Gastroesophageal sphincter (tissue), 3 donors: ENCODE results near the gene KIAA1755.

Experiments used
- CTCF ChIP-seq, 4 experiments: fragments of 200-600 bp in 2 of 4; fragments of 450-650 bp in 2 of 4; sonication (generic) in 1 of 4; IDR thresholded peaks; one replicate each; pipeline ENCODE4 v1.5.1; 2017 to 2019; ENCODE audit warnings: antibody characterized with exemption in 4 of 4, mild to moderate bottlenecking in 2 of 4, moderate library complexity in 2 of 4
- POLR2A ChIP-seq, 2 donors: fragments of 450-650 bp; IDR thresholded peaks; one replicate each; pipeline ENCODE4 v1.6.1; 2017; ENCODE audit warnings: antibody characterized with exemption in 2 of 2, mild to moderate bottlenecking in 2 of 2, moderate library complexity in 1 of 2

DNA sequence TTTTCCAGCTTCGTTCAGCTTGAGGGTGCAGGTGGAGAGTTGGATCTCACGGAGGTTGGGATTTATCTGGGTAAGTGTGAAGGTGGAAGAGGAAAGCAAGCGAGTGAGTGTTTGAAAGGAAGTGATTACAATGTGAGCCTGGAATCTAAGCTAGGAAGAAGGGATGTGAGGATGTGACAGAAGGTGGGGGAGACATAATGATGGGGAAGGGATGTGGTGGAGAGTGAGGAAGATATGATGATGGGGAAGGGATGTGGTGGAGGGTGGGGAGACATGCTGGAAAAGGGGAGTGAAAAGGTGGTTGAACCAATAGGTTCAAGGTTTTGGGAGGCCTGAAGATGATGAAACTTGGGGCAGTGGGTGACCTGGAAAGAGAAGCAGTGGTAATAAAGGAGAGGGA is 23.2 kb downstream of the KIAA1755 start:
- no peak for TF ChIP-seq POLR2A (IDR thresholded peaks at IDR 0.05)
- no peak for TF ChIP-seq CTCF (IDR thresholded peaks at IDR 0.05)
